ENCODE results near the gene SLC1A5. TPM values are rescaled to one million over a fixed set of nuclear protein-coding genes. Genes with fewer than 3 reads are reported as not detected.

SLC1A5 gene
- total RNA-seq, 1 donor from 2014 or later = 5.9 TPM

DNA sequence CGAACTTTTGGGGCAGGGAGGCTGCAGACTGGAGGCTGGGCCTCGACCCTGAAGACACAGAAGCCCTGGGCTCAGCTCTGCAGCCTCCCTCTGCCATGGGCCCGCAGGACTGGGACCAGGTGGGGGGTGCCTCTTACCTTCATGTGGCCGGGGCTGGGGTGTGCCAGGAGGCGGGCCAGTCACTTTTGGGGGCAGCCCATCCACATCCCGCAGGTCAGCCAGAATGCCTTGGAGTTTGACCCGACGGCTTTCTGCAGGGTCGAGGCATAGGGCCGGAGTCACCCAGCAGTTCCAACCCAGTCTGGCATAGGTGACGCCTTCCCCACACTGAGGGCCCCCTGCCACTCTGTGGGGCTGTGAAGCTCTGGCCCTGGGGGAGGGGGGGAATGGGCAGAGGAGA, 60.6 kb downstream of the SLC1A5 start:
- DNase-seq = no peak
- TF ChIP-seq, protein P1, sequence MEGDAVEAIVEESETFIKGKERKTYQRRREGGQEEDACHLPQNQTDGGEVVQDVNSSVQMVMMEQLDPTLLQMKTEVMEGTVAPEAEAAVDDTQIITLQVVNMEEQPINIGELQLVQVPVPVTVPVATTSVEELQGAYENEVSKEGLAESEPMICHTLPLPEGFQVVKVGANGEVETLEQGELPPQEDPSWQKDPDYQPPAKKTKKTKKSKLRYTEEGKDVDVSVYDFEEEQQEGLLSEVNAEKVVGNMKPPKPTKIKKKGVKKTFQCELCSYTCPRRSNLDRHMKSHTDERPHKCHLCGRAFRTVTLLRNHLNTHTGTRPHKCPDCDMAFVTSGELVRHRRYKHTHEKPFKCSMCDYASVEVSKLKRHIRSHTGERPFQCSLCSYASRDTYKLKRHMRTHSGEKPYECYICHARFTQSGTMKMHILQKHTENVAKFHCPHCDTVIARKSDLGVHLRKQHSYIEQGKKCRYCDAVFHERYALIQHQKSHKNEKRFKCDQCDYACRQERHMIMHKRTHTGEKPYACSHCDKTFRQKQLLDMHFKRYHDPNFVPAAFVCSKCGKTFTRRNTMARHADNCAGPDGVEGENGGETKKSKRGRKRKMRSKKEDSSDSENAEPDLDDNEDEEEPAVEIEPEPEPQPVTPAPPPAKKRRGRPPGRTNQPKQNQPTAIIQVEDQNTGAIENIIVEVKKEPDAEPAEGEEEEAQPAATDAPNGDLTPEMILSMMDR (IDR thresholded peaks at IDR 0.05; ENCODE audit: borderline replicate concordance) = no peak
- Histone ChIP-seq H3K4me1 (peaks cover 51% of the 10 kb centered on the region), H3K36me3 (peaks cover 94% of the 10 kb centered on the region), H3K27ac (replicated peaks) (peak overlapping the region; percentile 77), H3K9me3 (replicated peaks) (no peaks in the 10 kb centered on the region), H3K27me3 (ENCODE audit: low read depth) (no peaks in the 10 kb centered on the region), H3K4me3 (peak overlapping the region; percentile 1)
- intact Hi-C loops (cut with micrococcal nuclease) = no loop called here

DNA sequence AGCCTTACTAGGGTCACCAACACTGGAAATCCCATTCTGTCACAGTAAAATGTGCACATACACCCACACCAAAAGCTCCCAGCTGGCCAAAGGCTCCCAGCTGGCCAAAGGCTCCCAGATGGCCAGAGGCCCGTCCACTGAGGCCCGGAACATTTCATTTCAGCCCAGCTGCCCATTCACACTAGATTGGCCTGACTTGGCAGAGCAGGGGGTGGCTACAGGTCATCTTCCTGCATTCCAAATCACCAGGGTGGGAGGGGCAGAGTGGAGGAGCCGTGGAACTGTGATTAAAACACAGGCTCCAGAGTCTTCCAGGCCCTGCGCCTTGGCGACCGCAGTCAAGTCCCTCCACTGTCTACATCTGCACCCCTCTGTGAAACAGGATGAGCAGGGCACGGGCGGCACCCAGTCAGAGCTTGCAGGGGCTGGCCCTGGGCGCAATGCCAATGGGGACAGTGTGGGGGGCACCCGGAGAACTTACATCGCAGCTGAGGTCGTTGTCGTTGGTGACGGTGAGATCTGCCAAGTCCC, 61.4 kb downstream of the SLC1A5 start:
- no peaks in the 10 kb centered on the region for H3K27me3 ChIP-seq (ENCODE audit: low read depth)
- H3K9me3 ChIP-seq (replicated peaks) = no peaks in the 10 kb centered on the region
- H3K4me1 ChIP-seq = peaks cover 48% of the 10 kb centered on the region
- no peak for DNase-seq
- H3K27ac ChIP-seq (replicated peaks) = peak overlapping the region; percentile 77
- no peak overlapping the region for H3K4me3 ChIP-seq
- H3K36me3 ChIP-seq = peaks cover 94% of the 10 kb centered on the region
- intact Hi-C loops (cut with micrococcal nuclease) = no loop called here
- TF ChIP-seq, protein P1 (IDR thresholded peaks at IDR 0.05; ENCODE audit: borderline replicate concordance) = no peak

DNA sequence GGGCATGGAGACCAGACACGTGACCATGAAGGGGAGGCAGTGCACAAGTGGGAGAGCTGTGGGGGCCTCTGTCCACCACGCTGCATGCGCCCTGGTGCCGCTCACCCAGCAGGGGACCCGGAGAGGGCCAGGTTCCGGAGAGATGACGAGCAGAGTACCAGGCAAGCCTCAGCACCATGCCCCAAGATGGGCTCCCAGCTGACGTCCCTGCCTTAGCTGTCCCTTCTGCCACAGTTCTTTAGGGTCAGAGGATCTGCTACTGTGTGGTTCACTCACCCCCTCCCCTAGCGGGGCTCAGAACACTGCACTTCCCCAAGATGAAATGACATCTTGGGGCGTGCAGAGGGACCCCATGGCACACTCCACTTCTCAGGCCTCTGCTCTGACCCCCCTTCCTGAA, 61.8 kb downstream of the SLC1A5 start:
- Histone ChIP-seq H3K27me3 (ENCODE audit: low read depth) (no peaks in the 10 kb centered on the region), H3K27ac (replicated peaks) (peak overlapping the region; percentile 77), H3K9me3 (replicated peaks) (no peaks in the 10 kb centered on the region), H3K4me1 (peaks cover 46% of the 10 kb centered on the region), H3K4me3 (no peak overlapping the region), H3K36me3 (peaks cover 94% of the 10 kb centered on the region)
- TF ChIP-seq, protein P1 (IDR thresholded peaks at IDR 0.05; ENCODE audit: borderline replicate concordance) = no peak
- intact Hi-C loops (cut with micrococcal nuclease) = no loop called here
- no peak for DNase-seq

DNA sequence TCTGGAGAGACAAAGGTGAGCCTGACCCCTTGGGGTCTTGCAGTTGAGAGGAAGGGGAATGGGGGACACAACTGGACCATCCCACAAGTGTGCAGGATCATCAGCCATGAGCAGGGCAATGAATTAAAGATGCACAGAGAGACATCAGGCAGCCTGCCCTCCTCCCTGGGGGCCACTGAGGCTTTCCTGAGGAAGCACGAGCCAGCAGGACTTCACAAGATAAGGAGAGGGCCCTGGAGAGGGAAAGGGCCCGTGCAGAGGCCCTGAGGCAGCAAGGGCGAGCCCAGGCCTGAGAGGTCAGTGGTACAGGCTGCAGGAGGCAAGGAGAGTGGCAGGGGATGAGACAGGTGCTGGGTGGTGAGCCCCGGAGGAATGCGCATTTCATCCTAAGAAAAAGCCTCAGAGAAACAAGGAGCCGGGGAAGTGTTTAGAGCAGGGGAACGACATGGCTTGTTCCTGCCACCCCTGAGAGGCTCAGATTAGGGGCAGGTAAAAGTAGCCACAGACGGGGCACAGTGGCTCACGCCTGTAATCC, 62.5 kb downstream of the SLC1A5 start:
- H3K36me3 ChIP-seq = peaks cover 94% of the 10 kb centered on the region
- H3K4me1 ChIP-seq = peaks cover 40% of the 10 kb centered on the region
- DNase-seq = no peak
- intact Hi-C loops (cut with micrococcal nuclease) = no loop called here
- H3K4me3 ChIP-seq = no peak overlapping the region
- TF ChIP-seq, protein P1 (IDR thresholded peaks at IDR 0.05; ENCODE audit: borderline replicate concordance) = no peak
- no peak overlapping the region for H3K27ac ChIP-seq (replicated peaks)
- H3K27me3 ChIP-seq (ENCODE audit: low read depth) = no peaks in the 10 kb centered on the region
- no peaks in the 10 kb centered on the region for H3K9me3 ChIP-seq (replicated peaks)

DNA sequence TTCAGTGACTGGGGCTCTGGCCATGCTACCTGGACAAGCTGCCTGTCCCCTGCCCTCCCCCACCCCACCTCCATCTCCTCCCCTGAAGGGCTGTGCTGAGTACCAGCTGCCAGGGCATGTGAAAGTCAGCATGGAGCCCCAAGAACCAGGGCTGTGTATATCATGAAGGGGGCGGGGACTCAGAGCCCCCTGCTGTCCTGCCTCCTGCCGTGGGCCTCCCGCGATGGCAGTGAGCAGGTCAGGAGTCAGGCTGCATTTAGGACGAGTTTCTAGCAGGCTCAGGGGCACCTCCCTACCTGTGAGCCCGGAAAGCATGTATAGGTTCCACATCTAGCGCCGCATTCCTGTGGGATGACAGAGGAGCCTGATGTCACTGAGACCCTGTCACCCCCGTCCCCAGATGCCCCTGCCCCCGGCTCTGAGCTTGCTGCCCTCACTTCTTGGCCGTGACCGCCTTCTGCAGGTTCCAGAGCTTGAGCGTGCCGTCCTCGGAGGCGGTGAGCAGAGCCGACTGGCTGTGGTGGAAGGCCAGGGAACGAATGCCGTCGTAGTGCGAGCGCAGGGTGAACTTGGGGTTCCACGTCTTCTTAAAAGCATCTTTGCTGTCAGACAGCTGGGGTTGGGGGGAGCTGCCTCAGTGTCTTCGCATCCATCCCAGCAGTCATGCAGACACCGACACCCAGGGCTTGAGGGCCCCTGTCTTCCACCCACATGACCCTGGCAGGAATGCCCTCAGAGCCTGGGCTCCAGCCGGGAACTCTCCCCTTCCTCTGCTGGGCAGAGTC, 63.2 kb downstream of the SLC1A5 start:
- no peak overlapping the region for H3K4me3 ChIP-seq
- no peak for DNase-seq
- H3K27ac ChIP-seq (replicated peaks) = no peak overlapping the region
- TF ChIP-seq, protein P1 (IDR thresholded peaks at IDR 0.05; ENCODE audit: borderline replicate concordance) = no peak
- H3K9me3 ChIP-seq (replicated peaks) = no peaks in the 10 kb centered on the region
- no peaks in the 10 kb centered on the region for H3K27me3 ChIP-seq (ENCODE audit: low read depth)
- intact Hi-C loops (cut with micrococcal nuclease) = no loop called here
- peaks cover 94% of the 10 kb centered on the region for H3K36me3 ChIP-seq
- peaks cover 38% of the 10 kb centered on the region for H3K4me1 ChIP-seq

Other genes with a start within 250 kb of the SLC1A5 start
- 294 TPM for gene CALM3, start 187.3 kb downstream of the SLC1A5 start, total RNA-seq
- gene PTGIR, start 163.5 kb downstream of the SLC1A5 start, total RNA-seq = 3.7 TPM
- gene GNG8, start 152.4 kb downstream of the SLC1A5 start, total RNA-seq = not detected
- gene DACT3, start 127.4 kb downstream of the SLC1A5 start, total RNA-seq = 18.3 TPM
- 7.9 TPM for gene PRKD2, start 71.5 kb downstream of the SLC1A5 start, total RNA-seq
- gene FKRP, start 42.5 kb downstream of the SLC1A5 start, total RNA-seq = 15.6 TPM
- 52.7 TPM for gene STRN4, start 42.1 kb downstream of the SLC1A5 start, total RNA-seq
- 87.3 TPM for gene AP2S1, start 62.3 kb upstream of the SLC1A5 start, total RNA-seq
- 75.4 TPM for gene ARHGAP35, start 72.4 kb upstream of the SLC1A5 start, total RNA-seq
- not detected for gene NPAS1, start 231.2 kb upstream of the SLC1A5 start, total RNA-seq